ENCODE results near the gene WDR33. TPM values are rescaled to one million over a fixed set of nuclear protein-coding genes. Genes with fewer than 3 reads are reported as not detected.

The WDR33 gene
- total and polyA plus RNA-seq, 2 experiments from 2014 or later, result 16.9 to 43.8 TPM

DNA sequence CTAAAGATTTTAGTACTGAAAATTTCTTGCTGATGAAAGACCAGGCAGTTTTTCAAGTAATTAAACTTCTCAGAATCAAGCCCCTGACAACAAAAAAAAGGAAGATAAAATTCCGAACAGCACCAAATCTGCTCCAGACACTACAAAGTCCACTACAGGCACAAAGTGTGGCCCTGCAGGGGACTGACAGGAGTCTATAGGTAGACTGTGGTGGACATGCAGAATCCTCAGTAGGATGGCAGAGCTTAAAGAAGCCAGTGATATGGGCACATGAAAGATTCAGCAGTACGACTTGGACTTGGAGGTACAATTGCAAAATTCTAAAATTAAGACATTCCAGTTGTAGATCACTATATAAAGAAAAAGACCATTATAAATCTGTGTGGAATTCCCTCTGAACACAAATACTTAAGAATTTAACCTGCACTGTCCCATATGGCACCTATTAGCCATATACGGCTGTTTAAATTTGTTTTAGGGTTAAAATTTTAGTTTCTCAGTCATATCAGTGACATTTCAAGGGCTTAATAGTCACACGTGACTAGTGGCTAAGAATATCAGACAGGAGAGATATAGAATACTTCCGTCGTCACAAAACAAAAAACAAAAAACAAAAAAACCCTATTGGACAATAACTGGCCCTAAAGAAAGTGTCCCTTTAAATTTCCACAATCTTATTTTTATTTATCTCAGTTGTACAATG lies 77.7 kb downstream of the WDR33 start:
- Histone ChIP-seq H3K79me2 (ENCODE audit: insufficient read depth) (no peaks in the 10 kb centered on the region), H3K36me3 (ENCODE audit: low read depth) (no peaks in the 10 kb centered on the region), H3K9me2 (ENCODE audit: insufficient read depth) (no peaks in the 10 kb centered on the region), H2AFZ (peak overlapping the region; percentile 12), H3K4me1 (ENCODE audit: insufficient read depth) (peaks cover 20% of the 10 kb centered on the region), H3K27me3 (replicated peaks; ENCODE audit: insufficient read depth) (no peaks in the 10 kb centered on the region), H3F3A (ENCODE audit: insufficient read depth) (peaks cover 7% of the 10 kb centered on the region), H3K4me2 (ENCODE audit: unreplicated experiment) (peak overlapping the region; percentile 88), H3K27ac (peak overlapping the region; percentile 45; the same call in 1 of the 2 replicates), H3K4me3 (peak overlapping the region; percentile 64), H3K9ac (peak overlapping the region; percentile 35), H3K9me3 (ENCODE audit: low read depth) (no peaks in the 10 kb centered on the region), H4K20me1 (ENCODE audit: insufficient read depth) (no peaks in the 10 kb centered on the region; the same call in 1 of the 2 replicates)
- 59 to 68% methylated on average over 6 of the region's 6 CpGs for WGBS, 2 experiments (ENCODE audit: low coverage in 1 of 2, low lambda C conversion rate in 2 of 2, missing lambda C conversion rate in 2 of 2)
- in situ Hi-C loops (cut with MboI), result no loop called here
- DNase-seq, result no peak
- TF ChIP-seq EZH2phosphoT487 (IDR thresholded peaks at IDR 0.05; ENCODE audit: insufficient read depth, low read depth), result no peak

DNA sequence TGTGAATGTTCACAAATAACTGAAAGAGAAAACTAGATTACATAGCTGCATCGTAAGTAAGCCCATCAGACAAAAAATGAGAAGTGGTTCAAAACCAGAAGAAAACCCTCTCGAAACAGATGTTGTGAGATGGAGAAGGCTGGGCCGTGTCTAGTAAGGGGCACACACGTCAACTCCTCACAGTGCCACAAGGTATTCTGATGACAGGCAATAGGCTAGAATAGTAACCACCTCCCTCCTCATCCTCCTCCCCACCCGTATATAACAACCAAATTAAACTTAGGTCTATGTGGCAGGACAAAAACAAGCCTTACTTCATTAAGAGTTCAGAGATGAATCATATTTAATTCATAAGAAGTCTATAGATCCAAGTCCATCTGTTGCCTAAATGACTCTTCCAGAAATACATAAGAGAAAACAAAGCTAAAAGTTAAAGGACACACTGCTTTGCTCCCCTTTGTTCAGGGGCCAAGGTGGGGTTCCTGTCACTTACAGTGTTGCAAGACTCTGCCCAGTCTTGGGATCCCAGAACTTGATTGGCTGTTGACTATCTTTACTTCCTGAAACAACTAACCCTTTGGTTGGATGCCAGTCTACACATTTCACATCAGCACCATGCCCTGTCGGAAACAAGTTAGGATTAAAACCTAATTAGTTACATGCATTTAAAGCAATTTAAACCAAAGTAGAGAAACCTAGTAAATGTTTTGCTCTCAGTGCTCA lies 84.7 kb downstream of the WDR33 start:
- Histone ChIP-seq H3K9me2 (ENCODE audit: insufficient read depth) (no peaks in the 10 kb centered on the region), H2AFZ (no peak overlapping the region), H4K20me1 (ENCODE audit: insufficient read depth) (no peaks in the 10 kb centered on the region), H3K4me1 (ENCODE audit: insufficient read depth) (peaks cover 10% of the 10 kb centered on the region), H3F3A (ENCODE audit: insufficient read depth) (peaks cover 10% of the 10 kb centered on the region; the same call in 1 of the 2 replicates), H3K9me3 (ENCODE audit: low read depth) (no peaks in the 10 kb centered on the region), H3K9ac (no peak overlapping the region), H3K79me2 (ENCODE audit: insufficient read depth) (no peaks in the 10 kb centered on the region), H3K4me3 (no peak overlapping the region), H3K4me2 (ENCODE audit: unreplicated experiment) (no peak overlapping the region), H3K27ac (no peak overlapping the region), H3K27me3 (replicated peaks; ENCODE audit: insufficient read depth) (no peaks in the 10 kb centered on the region), H3K36me3 (ENCODE audit: low read depth) (peaks cover 9% of the 10 kb centered on the region)
- no peak for TF ChIP-seq EZH2 (IDR thresholded peaks at IDR 0.05; ENCODE audit: insufficient read depth, poor library complexity, severe bottlenecking)
- TF ChIP-seq EZH2phosphoT487 (IDR thresholded peaks at IDR 0.05; ENCODE audit: insufficient read depth, low read depth), result no peak
- in situ Hi-C loops (cut with MboI), result no loop called here
- WGBS, 2 experiments (ENCODE audit: low coverage in 1 of 2, low lambda C conversion rate in 2 of 2, missing lambda C conversion rate in 2 of 2), result 70 to 71% methylated on average over 6 of the region's 6 CpGs
- no peak for DNase-seq

DNA sequence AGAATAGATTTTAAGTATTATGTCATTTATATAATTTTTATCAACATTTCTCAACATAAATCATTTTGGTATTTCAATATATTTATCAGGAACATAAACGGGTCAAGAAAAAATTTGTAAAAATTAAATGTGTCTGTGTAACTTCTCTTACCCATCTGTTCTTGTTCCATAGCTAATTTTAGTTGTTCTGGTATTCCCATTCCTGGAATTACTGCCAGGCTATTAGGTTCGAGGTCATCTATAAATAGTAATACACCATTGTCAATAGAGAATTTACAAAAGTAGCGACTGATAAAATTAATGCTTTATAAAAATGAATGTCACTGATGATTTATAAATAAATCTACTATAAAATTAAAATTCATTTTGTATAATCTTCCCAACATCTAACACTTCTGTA lies 88.2 kb downstream of the WDR33 start:
- H3K4me2 ChIP-seq (ENCODE audit: unreplicated experiment), result no peak overlapping the region
- no peak overlapping the region for H3K27ac ChIP-seq
- H3K27me3 ChIP-seq (replicated peaks; ENCODE audit: insufficient read depth), result no peaks in the 10 kb centered on the region
- H3K79me2 ChIP-seq (ENCODE audit: insufficient read depth), result no peaks in the 10 kb centered on the region
- H3K4me1 ChIP-seq (ENCODE audit: insufficient read depth), result peaks cover 10% of the 10 kb centered on the region
- H3K4me3 ChIP-seq, result no peak overlapping the region
- TF ChIP-seq EZH2phosphoT487 (IDR thresholded peaks at IDR 0.05; ENCODE audit: insufficient read depth, low read depth) (no peak), EZH2 (IDR thresholded peaks at IDR 0.05; ENCODE audit: insufficient read depth, poor library complexity, severe bottlenecking) (no peak)
- H4K20me1 ChIP-seq (ENCODE audit: insufficient read depth), result no peaks in the 10 kb centered on the region
- in situ Hi-C loops (cut with MboI), result no loop called here
- H3K9ac ChIP-seq, result no peak overlapping the region
- no peak for DNase-seq
- WGBS, 2 experiments (ENCODE audit: low coverage in 1 of 2, low lambda C conversion rate in 2 of 2, missing lambda C conversion rate in 2 of 2), result 83% methylated on average over 3 of the region's 3 CpGs
- no peak overlapping the region for H2AFZ ChIP-seq
- H3K36me3 ChIP-seq (ENCODE audit: low read depth), result peaks cover 15% of the 10 kb centered on the region
- H3F3A ChIP-seq (ENCODE audit: insufficient read depth), result peaks cover 10% of the 10 kb centered on the region; the same call in 1 of the 2 replicates
- no peaks in the 10 kb centered on the region for H3K9me2 ChIP-seq (ENCODE audit: insufficient read depth)
- H3K9me3 ChIP-seq (ENCODE audit: low read depth), result no peaks in the 10 kb centered on the region

DNA sequence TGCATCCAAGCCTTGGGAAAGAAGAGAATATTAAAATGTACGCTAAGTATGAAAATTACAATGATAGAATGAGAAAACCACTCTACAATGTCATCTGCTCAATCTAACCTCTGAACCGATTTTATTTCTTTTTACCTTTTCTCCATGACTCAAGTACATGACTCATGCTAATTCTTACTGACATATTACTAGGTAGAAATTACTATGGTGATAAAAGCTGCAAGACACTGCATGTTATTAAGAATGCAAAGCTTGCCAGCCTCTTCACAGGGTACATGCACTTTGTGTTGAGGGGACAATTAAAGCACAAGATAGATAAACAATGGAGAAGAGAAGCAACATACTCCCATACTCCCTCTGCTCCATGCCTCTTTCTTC lies 89.0 kb downstream of the WDR33 start:
- Histone ChIP-seq H3K36me3 (ENCODE audit: low read depth) (peaks cover 15% of the 10 kb centered on the region), H3K79me2 (ENCODE audit: insufficient read depth) (no peaks in the 10 kb centered on the region), H3K9me2 (ENCODE audit: insufficient read depth) (no peaks in the 10 kb centered on the region), H3F3A (ENCODE audit: insufficient read depth) (peaks cover 10% of the 10 kb centered on the region; the same call in 1 of the 2 replicates), H3K27ac (peak overlapping the region; percentile 40), H3K9me3 (ENCODE audit: low read depth) (no peaks in the 10 kb centered on the region), H3K9ac (no peak overlapping the region), H4K20me1 (ENCODE audit: insufficient read depth) (no peaks in the 10 kb centered on the region), H3K4me1 (ENCODE audit: insufficient read depth) (peaks cover 10% of the 10 kb centered on the region), H3K27me3 (replicated peaks; ENCODE audit: insufficient read depth) (no peaks in the 10 kb centered on the region), H3K4me3 (no peak overlapping the region), H3K4me2 (ENCODE audit: unreplicated experiment) (no peak overlapping the region), H2AFZ (no peak overlapping the region)
- TF ChIP-seq EZH2phosphoT487 (IDR thresholded peaks at IDR 0.05; ENCODE audit: insufficient read depth, low read depth) (no peak), EZH2 (IDR thresholded peaks at IDR 0.05; ENCODE audit: insufficient read depth, poor library complexity, severe bottlenecking) (no peak)
- DNase-seq, result peak; percentile 35
- WGBS, 2 experiments (ENCODE audit: low coverage in 1 of 2, low lambda C conversion rate in 2 of 2, missing lambda C conversion rate in 2 of 2), result 85 to 88% methylated on average over 2 of the region's 2 CpGs
- in situ Hi-C loops (cut with MboI), result no loop called here

All from GM23248 (cell line).